DMS153 (cell line): Measurements from ENCODE around the gene COL23A1.

Experiments
- DNase-seq: peaks from one replicate; lab custom pipeline; 2025; lab: John Stamatoyannopoulos, UW

COL23A1 gene

DNA sequence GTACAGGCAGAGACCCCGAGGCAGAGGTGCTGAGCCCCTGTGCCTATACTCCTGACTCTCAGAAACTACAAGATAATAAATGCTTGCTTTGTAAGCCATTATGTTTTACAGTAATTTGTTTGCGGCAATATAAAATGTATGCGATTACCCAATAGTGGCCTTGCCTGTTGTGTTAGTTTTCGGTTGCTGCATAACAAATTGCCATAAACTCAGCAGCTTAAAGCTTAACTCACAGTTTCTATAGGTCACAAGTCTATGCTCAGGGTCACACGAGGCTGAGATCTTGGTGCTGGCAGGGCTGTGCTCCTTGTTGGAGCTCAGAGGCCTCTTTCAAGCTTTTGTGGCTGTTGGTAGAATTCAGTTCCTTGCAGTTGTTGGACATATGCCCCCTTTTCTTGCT is 114.8 kb downstream of the COL23A1 start:
- DNase-seq, result no peak

DNA sequence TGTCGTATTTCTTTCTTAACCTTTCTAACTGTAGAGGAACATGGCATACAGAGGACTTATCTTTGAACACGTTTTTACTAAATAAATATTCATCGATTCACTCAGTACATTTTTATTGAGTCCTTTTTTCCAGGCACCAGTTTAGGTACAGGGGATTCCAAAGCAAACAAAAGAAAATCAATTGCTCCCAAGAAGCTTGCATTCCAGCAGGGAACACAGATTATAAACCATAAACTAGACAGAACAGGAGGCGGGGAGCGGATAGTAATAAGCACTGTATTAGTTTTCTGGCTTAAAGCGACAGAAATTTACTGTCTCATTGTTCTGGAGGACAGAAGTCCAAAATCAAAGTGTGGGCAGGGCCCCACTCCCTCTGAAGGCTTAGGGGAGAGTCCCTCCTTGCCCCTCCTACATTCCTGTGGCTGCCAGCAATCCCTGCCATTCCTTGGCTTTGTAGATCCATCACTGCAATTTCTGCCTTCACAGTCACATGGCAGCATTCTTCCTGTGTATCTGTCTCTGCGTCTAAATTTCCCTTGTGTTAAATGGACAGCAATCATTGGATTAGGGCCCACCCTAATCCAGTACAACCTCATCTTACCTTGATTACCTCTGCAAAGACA is 115.5 kb downstream of the COL23A1 start:
- no peak for DNase-seq

DNA sequence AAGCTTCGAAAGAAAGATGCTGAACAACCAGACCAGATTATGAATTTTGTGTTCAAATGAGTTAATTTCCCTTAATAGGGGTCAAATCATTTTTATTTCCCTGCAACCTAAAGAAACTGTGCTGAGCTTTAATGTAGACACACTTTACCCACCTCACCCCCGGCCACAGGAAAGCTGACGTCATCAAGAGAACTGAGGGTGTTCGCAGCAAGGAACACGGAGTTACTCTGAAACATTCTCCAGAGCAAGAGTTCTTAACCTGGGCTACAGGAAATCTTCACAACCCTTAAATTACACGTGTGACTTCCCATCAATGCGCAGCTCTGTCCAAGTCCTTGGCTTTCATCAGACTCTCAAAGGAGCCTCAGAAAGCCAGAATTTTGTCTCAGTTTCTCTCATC is 116.3 kb downstream of the COL23A1 start:
- DNase-seq, result no peak

DNA sequence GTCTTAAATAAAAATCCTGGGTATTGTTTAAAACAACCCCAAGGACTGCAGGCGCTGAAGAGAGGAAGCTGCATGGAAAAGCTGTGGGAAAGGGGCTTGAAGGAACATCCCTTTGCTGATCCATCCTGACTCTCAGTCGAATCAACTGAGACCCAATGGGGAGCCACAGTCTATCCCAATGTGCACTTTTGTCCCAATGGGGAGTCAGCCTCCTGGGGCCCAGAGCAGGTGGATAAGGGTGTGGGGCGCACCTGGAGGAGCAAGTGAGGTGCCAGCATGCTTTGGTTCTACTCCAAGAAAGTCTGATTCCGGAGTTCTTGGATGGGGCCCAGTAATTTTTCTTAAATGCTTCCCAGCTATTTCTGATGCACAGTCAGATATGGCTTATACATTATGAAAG is 118.1 kb downstream of the COL23A1 start:
- no peak for DNase-seq

DNA sequence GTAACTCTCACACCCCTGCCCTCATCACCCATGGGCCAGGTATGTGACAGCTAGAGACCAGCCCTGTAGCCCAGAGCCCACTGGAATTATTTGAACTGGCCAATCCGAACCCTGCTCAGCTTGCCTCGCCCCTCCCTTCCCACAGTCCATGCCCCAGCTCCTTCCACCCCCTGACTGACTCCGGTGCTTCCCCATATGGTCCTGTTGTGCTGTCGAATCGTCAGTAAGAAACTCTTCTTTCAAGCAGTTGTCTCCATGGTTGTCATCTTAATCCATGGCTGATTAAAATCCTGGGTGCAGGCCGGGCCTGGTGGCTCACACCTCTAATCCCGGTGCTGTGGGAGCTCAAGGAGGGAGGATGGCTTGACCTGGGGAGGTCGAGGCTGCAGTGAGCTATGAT is 118.5 kb downstream of the COL23A1 start:
- DNase-seq, result no peak

DNA sequence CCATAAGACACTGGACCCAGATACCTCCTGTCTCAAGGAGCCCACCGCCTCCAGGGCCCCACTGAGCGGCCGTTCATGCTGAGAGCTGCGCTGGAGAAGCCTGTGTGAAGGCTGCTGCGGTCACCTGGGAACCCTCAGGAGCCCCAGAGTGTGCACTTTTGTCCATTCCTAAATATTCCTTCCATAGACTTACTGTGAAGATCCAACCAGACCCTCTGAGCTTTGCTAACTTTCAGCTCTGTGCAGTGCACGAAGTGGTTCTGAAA is 119.5 kb downstream of the COL23A1 start:
- DNase-seq, result no peak

DNA sequence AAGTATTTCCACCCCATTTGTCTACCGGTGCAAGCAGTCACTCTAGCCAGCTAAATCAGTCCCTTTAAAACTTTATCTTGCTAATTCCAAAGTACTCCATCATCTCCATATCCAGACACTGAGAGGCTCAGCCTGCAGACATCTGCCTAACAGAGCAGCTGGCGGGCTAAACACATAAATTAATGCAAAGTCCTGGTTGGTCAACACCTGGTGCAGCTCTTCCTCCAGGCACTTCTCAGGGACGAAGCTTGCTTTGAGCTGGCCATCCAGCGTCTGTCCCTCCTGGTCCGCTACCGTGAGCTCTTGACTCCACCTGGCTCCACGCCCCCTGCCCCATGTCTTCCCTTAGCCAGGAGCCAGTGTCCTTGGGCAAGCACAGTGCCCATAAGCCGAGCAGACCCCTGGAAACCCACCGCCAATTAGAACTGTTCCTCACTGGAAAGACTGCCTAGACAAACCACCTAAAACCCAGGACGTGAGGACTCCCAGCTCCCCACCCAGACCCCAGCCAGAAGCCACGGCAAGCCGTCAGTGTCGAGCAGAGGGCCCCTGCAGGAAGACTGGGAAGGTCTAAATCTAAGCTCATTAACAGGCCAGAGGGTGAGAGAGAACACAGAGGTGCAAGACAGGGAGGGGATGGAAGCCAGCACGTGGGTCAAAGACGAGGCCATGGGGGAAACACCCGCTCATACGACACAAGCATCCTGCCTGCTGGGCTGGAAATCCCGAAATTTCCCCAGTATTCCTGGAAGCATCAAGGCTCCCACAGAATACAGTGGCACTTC is 120.0 kb downstream of the COL23A1 start:
- no peak for DNase-seq

DNA sequence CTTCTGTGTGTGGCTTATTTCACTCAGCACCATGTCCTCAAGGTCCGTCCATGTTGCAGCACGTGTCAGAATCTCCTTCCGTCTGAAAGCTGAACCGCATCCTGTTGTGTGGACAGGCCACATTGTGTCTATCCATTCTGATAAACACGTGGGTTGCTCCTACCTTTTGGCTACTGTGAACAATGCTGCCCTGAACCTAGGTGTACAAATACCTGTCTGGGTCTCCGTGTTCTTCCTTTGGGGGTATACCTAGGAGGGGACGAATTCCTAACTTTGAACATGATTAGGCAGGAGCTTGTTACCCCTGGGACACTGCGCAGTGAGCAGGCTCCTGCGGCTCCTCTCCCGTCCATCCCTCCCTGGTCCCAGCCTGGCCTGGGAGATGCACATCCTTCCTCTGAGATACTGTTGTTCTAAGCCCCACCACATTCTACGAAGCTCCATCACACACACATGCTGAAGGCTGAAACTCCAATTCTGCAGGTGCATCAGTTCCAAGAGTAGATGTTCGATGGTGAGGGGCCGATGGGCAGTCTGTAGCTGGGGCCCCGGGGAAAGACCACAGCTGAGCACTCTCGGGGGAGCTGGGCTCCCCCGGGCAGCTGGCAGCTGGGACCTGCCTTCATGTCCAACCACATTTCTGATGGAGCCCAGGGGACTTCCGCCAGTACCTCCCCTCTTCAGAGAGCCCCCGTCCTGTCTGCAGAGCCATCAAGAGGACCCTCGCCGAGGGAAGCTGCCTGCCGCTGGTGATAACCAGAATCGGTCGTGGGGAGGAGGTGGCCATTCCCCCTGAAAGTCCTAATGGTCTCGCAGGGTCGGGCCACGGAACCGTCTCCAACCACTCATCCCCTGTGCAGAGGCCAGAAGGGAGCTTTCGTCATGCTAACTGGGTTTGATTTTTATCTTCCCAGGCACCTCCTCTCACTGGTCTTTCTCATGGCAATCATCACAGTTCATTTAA is 120.9 kb downstream of the COL23A1 start:
- DNase-seq, result no peak

DNA sequence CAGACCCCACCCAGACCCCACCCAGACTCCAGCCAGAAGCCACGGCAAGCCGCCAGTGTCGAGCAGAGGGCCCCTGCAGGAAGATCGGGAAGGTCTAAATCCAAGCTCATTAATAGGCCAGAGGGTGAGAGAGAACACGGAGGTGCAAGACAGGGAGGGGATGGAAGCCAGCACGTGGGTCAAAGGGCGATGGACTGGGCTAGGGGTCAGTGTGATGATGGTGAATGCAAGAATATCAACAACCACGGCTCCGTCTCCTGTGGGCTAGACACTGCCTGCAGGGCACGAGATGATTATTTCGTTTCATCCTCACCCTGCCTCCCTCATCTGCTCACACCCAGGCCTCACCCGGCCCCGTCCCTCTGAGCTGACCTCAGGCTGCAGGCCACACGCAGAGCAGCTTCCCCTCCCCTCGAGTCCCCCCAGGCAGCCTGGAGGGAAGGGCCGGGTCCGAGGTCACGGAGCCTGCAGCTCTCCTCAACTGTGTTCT is 122.0 kb downstream of the COL23A1 start:
- DNase-seq, result no peak

DNA sequence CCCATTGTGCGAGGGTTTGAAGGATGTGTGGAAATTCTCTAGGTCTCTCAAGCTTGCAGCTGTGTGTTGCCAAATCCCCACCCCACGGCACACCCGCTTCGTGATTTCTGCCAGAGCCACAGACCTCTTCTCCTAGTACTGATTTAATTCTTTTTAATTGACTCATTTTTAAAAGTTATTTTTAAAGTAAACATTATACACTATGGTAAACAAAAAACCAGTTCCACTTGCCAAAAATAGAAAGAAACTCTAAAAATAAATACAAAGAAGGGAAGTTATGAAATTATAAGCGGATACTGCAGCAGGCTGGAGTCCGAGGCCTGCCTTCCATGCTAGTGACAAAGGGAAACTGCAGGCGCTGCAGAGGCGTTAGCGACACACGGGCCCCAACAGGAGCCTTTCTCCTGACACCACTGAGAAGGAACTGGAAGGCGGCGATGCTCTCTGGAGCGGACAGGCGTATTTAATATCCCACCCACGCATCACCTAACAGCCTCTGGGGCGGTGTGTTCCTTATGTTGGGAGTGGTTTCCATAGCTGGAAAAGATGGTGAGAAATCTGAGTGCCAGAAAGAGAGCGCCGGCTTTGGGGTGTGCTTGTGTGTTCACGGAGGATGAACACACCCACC is 122.5 kb downstream of the COL23A1 start:
- DNase-seq, result no peak

DNA sequence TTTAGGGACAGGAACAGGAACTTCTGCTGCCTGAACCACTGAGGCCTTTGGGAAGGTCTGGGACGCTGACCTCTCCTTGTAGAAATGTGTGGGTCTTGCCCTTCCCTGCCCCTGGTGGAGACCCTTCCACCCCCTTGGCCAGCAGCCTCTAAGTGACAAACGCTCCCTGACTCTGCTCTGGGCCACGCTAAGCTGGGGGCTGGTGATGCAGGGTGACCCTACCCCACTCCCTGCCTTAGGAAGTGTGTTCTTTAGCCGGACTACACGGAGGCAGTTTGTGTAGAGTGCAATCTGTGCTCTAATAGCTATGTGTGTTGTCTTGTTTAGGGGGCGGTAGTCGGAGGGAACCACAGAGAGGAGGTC is 123.0 kb downstream of the COL23A1 start:
- no peak for DNase-seq

DNA sequence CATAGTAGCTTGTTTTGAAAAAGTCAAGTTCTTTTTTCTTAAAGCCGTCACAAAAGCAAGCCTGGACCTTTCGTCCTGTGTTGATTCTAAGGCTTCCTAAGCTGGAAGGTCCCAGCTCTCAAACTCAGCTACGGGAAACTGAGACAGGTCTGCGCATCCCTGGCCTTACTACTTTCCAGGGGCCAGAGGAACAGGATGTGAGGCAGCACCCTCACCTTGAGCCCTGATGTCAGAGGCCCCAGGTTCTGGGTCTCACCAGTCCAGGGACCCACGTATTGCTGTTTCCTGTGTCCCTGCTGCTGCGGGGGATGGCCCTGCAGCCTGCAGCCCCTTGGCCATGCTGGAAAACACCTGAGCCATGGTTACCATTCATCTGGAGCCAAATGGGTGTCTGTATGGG is 123.9 kb downstream of the COL23A1 start:
- DNase-seq, result no peak

DNA sequence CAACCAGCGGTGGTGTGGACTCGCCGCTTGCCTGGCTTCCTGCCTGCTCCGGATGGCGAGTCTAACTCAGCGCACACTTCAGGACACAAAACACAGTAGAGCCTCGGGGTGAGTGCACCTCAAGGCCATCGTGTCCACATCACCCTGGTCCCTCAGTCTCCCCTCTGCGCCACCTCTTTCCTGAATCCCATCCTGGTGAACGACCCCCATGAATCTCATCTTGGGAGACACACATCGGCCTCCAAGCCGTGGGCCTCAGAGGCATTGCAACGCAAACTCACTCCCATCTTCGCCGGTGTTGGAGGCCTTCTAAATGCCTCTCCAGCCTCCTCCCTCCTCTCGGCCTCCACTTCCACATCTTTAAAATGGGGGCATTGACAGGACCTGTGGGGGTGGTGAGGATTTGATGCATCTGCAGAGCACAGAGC is 124.3 kb downstream of the COL23A1 start:
- no peak for DNase-seq

DNA sequence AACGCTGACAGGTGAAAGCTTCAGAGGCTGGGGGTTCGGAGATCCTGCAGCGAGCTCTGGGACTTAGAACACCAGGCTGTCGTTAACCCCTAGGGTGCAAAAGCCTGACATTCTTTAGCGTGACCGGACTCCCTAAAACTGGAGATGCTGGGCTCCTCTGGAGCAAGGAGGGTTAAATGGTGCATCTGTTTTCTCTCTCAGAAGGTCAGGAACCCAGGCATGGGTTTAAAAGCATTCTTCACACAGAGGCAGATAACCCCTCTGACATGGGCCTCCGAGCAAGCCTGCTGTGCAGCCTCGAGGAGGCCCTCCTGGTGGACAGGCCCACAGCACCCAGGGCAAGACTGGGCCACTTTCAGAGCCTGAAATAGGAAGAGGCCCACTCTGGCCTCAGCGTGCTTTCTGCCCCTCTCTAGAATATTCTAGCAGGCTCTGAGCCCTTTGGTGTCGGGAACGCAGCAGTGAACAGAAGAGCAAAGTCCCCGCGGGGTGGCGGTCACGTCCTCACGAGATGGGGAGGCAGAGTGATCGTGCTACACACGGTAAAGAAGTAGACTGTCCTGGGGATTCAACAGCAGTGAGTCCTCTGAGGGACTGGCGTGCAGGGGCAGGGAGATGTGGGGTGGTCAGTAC is 124.8 kb downstream of the COL23A1 start:
- DNase-seq, result no peak

DNA sequence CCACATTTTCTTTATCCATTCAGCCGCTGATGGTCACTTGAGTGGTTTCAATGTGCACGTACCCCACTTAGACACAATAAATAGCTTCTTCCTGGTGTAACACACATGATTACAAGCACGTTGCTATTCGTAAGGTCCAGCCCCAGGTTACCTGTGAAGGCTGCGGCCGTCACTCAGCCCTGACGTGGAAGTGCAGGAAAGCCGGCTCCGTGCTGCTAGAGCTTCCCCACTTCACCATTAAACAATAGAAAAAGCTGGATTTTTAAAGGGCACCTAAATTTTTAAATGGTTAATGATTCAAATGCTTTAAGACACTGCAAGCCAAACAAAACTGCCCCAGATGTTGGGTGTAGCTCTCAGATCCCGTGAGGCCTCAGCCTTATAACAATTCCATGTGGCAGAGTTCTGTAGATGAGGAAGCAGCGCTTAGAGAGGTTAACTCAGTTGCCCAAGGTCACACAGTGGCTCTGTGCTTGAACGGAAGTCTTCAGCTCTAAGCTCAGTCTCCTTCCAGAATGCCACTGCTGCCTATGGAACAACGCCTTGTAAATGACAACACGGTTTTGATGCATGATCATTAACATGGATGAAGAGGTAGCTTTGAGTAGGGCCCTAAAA is 125.7 kb downstream of the COL23A1 start:
- DNase-seq, result no peak

DNA sequence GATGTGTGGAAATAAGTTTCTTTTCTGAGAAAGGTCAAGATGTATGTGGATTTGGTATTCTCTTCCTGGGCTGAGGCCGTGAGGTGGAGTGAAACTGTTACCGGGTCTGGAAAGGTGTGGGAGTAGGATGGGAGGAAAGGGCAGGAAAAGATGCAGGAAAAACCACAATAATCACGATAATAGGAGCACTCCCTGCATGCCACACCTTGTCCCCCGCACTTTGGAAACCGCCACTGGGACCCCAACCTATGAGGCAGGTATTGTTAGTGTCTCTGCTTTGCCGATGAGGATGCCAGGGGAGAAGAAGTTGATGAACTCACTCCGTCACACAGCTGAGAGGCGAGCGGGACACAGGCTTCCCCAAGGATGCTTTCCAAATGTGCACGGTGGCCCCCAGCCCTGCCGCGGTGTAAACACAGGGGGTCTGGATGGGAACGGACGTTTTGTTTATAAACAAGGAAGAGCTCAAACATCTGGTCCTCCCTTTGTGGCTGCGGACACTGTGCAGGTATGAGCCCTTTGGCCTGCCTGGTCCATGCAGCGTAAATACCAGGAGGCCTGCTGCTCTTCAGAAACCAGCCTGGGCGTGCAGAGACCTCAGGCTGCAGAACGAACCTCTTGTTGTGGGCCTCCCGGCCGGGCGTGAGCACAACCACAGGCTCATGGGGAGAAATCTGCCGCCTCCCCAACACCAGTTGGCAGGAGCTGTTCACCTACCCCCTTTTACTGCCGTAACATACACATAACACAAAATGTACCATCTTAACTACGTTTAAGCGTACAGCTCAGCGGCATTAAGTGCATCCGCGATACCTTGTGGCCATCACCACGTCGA is 126.7 kb downstream of the COL23A1 start:
- DNase-seq, result no peak

DNA sequence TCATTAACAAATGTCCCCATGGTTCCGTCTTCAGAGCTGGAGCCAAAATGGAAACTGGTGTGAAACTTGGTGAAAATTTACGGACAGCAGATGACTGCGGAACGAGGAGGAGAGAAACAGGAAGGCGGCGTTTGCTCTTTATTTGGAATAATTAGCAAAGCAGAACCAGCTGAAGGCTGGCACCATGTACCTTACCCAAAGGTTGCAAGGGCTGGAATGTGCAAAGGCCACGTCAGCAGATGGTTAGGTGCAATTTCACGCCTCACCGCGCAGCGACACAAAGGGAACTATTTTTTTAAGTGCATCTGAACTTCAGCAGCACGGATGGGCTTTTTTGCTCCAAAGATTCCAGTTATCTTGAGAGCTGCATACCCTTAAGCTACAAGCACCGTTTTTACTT is 127.4 kb downstream of the COL23A1 start:
- no peak for DNase-seq

DNA sequence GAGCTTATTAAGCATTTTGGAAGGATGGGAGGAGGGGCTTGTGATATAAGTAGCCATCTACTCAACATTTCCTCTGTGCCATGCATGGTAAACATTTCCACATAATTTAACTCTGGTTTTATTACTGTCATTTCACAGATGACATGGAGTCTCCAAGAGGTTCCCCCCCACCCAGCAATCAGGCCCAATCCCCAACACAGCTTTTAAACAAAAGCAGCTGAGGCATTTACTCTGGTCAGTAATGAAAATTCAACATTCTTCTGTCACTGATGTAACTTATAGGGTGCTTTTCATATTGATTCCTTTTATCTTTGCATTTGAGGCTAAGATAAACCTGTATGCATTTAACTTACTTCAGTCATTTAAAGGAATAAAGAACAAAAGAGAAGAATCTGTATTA is 128.1 kb downstream of the COL23A1 start:
- no peak for DNase-seq

DNA sequence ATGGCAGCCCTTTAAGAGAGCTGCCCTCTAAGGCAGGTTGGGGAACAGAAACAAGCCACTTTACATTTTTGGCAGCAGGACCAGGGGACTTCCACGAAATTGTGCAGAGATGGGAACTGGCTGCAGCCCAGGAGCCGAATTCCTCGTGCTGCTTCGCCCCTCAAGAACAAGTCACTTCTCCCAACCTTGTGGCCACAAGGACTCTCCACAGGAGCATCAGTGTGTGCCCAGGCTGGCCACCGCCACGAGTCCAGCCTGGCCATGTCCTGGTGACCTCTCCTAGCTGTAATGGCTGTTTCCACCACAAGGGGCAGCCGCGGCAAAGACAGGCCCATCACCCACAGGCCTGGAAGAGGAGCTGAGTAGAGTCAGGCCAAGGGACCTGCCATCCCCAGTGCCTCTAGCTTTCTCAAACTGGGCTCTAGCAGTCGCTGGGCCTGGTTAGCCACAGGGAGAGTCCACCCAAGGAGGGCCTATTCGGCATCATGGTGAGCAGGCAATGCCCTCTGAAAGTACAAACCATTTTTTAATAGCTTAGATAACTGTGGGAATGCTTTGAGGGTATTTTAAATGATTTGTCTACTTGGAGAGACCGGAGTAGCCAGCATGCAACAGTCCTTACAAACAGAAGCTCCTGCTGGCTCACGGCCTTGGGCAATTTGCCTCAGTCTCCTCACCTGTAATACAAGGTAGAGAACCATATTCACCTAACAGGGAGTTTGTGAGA is 129.0 kb downstream of the COL23A1 start:
- DNase-seq, result no peak

DNA sequence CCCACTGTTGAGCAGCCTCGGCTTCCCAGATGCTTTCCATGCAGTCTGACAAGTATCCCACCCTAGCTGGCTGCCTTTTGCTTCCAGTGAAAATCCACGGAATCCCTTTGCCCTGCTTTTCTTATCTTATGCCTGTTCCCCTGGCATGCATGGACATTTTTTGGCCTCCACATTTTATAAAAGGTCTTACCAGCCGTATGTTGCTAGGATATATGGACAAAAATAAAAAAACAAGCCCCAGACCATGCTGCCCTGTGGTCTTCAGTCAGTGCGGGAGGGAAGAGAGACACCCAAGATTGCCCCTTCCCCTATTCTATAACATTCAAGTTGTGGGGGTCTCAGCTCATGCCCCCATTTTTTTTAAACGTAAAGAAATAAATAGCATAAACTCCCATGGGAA is 129.6 kb downstream of the COL23A1 start:
- DNase-seq, result no peak
